Activated CD4-positive, alpha-beta T cell treated with anti-CD3 and anti-CD28 coated beads, Interleukin-2, amount 10 ng/mL, durations not matched to agents 24 days and 14 days (primary cell): ENCODE results near the gene GMPPB. TPM values are rescaled to one million over a fixed set of nuclear protein-coding genes. Genes with fewer than 3 reads are reported as not detected.

Experiments
- DNase-seq: peaks from one replicate; pipeline ENCODE4 v3.0.0; 2022
- H3K27ac Mint-ChIP-seq: one replicate; pipeline ENCODE4 v1.8.0; 2022; ENCODE audit warnings: mild to moderate bottlenecking, mixed read lengths
- H3K27me3 Mint-ChIP-seq: one replicate; pipeline ENCODE4 v1.8.0; 2022; ENCODE audit warnings: mixed read lengths
- H3K36me3 Mint-ChIP-seq: one replicate; pipeline ENCODE4 v1.8.0; 2022; ENCODE audit warnings: low read depth, mild to moderate bottlenecking, mixed read lengths
- H3K4me1 Mint-ChIP-seq: one replicate; pipeline ENCODE4 v1.8.0; 2021; ENCODE audit warnings: mixed read lengths
- H3K4me3 Mint-ChIP-seq: one replicate; pipeline ENCODE4 v1.8.0; 2022; ENCODE audit warnings: mild to moderate bottlenecking, moderate library complexity, mixed read lengths
- H3K9me3 Mint-ChIP-seq: one replicate; pipeline ENCODE4 v1.8.0; 2021; ENCODE audit warnings: mixed read lengths
- intact Hi-C: fragments of 100-400 bp; cut with micrococcal nuclease; formaldehyde crosslinking; loops from one replicate; pipeline ENCODE4 v1.15.1; 2023
- total RNA-seq: library from RNA; stranded (reverse); gene quantifications from 2 replicates; pipeline ENCODE4 v1.2.3, GENCODE V29; 2022

Gene GMPPB
- total RNA-seq, 1 donor from 2014 or later, result 45.8 TPM

DNA sequence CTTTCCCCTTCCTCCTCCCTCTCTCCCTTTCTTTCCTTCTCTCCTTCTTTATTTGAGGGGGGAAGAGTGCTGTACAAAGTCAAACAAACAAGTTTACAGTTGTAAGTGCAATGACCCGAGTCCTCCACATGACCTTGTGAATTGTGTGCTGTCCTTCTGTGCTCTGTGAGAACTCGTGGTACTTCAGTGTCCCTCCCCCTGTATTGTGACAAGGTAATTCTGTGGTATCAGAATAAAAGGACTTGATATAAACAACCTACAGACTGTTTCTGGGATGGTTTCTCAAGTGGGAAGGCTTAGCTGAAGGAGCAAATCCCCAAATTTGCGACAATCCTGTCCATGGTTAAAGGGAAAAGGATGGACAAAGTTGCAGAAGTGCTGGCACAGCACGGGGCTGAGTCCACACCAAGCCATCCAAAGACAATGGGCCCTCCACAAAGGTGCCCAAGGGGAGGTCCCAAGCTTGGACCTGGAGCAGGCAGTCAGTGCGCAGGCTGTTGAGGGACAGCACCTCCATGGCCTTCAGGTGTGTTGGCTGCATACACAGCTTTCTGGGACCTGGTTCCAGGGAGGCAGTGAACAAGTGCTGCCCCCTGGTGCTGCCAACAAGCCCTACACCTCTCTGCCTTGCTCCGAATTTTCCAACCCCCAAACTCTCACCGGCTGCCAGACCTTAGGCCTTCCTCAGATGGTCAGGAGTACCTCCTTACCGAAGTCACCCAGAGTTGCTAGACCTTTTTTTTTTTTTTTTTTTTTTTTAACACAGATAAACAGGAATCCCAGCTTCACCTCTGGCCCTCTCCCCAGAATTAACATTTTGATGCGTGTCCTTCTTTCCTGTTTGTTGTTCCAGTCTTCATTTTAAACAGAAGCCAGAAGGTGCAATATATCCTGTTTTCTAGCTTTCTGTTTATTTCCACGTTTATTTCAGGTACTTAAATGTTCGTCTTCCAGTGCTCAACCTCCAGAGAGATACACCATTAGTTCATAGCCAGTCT, 52.2 kb downstream of the GMPPB start:
- Mint-ChIP-seq H3K27ac (peak overlapping the region; percentile 70), H3K4me3 (peak overlapping the region; percentile 65), H3K27me3 (no peaks in the 10 kb centered on the region), H3K9me3 (no peaks in the 10 kb centered on the region), H3K4me1 (peaks cover 17% of the 10 kb centered on the region), H3K36me3 (peaks cover 2% of the 10 kb centered on the region)
- intact Hi-C loops, result loop anchor here (1.0 to 10.0 kb wide), 3 partner anchors 116 to 623 kb away; partner anchors contain the start of genes HYAL3, IFRD2, IP6K1 and NAA80
- peak; percentile 93 for DNase-seq

- Mint-ChIP-seq H3K27ac (no peak overlapping the region), H3K9me3 (no peaks in the 10 kb centered on the region), H3K4me3 (no peak overlapping the region), H3K4me1 (peaks cover 17% of the 10 kb centered on the region), H3K27me3 (no peaks in the 10 kb centered on the region), H3K36me3 (no peaks in the 10 kb centered on the region)
- no peak for DNase-seq
- intact Hi-C loops, result loop anchor here (1.0 to 10.0 kb wide), 3 partner anchors 116 to 624 kb away; partner anchors contain the start of genes HYAL3, IFRD2, IP6K1 and NAA80
Observed at GRCh38 chr3:49670940-49671290, 52.8 kb downstream of the GMPPB start.

Other genes starting within 250 kb of the GMPPB start
- 0.09 TPM in 2 replicates for gene BSN, start 169.5 kb downstream of the GMPPB start, total RNA-seq
- 111 and 117 TPM in 2 replicates for gene APEH, start 49.6 kb downstream of the GMPPB start, total RNA-seq
- gene MST1, start 34.5 kb downstream of the GMPPB start, total RNA-seq, result 7.5 and 7.6 TPM in 2 replicates
- 42.0 and 45.6 TPM in 2 replicates for gene RNF123, start 34.4 kb downstream of the GMPPB start, total RNA-seq
- 0.21 TPM in 1 of 2 replicates, not detected in the other for gene AMIGO3, start 4.3 kb downstream of the GMPPB start, total RNA-seq
- 39.6 and 42.2 TPM in 2 replicates for gene IP6K1, start 62.6 kb upstream of the GMPPB start, total RNA-seq
- not detected in 2 replicates for gene CDHR4, start 75.9 kb upstream of the GMPPB start, total RNA-seq
- gene INKA1, start 79.3 kb upstream of the GMPPB start, total RNA-seq, result 1.1 and 1.4 TPM in 2 replicates
- 91.7 and 93.6 TPM in 2 replicates for gene UBA7, start 90.0 kb upstream of the GMPPB start, total RNA-seq
- 27.1 and 30.4 TPM in 2 replicates for gene TRAIP, start 132.6 kb upstream of the GMPPB start, total RNA-seq
- 1.2 and 1.6 TPM in 2 replicates for gene CAMKV, start 146.0 kb upstream of the GMPPB start, total RNA-seq
- gene MST1R, start 179.9 kb upstream of the GMPPB start, total RNA-seq, result 1.0 and 1.5 TPM in 2 replicates
- 15.1 and 16.3 TPM in 2 replicates for gene MON1A, start 205.9 kb upstream of the GMPPB start, total RNA-seq
- gene RBM6, start 216.2 kb upstream of the GMPPB start, total RNA-seq, result 95.3 and 100 TPM in 2 replicates